HCT116 (cell line): ENCODE measurements around the gene MYH11.
A peak's percentile ranks its signal among the peaks of the same experiment; 100 is the strongest.

Experiments used
- EZH2 ChIP-seq: fragments of 200-600 bp; sonication (generic); IDR thresholded peaks from 2 replicates; pipeline ENCODE4 v1.6.1; 2017; ENCODE audit warnings: antibody characterized with exemption, mixed run types
- EZH2phosphoT487 ChIP-seq: fragments of 200-600 bp; IDR thresholded peaks from 2 replicates; pipeline ENCODE4 v1.6.1; 2018; ENCODE audit warnings: antibody characterized with exemption, borderline replicate concordance
- JUND ChIP-seq: IDR thresholded peaks from 2 replicates; pipeline ENCODE4 v1.6.1; 2012
- POLR2A ChIP-seq: IDR thresholded peaks from 2 replicates; pipeline ENCODE4 v1.7.0; 2011; ENCODE audit warnings: borderline replicate concordance; ENCODE audit not compliant: insufficient read depth, insufficient read length; ENCODE audit errors: extremely low read depth
- POLR2AphosphoS5 ChIP-seq: IDR thresholded peaks from 2 replicates; pipeline ENCODE4 v1.6.1; 2011; ENCODE audit warnings: mild to moderate bottlenecking, low read depth, low read length, moderate library complexity
- SIN3A ChIP-seq: IDR thresholded peaks from 2 replicates; pipeline ENCODE4 v1.6.1; 2012; ENCODE audit warnings: low read depth
- SP1 ChIP-seq: IDR thresholded peaks from 2 replicates; pipeline ENCODE4 v1.6.1; 2012; ENCODE audit warnings: low read depth
- TF ChIP-seq, protein P1 (sequence below), 3 experiments: fragments of 200-600 bp in 1 of 3; sonication (generic) in 1 of 3; IDR thresholded peaks in 2 of 3; conservative IDR thresholded peaks in 1 of 3; 2 replicates each; pipeline ENCODE4 v1.5.1; 2012 to 2017; ENCODE audit warnings: low read depth in 2 of 3, low read length in 2 of 3, antibody characterized with exemption in 1 of 3, borderline replicate concordance in 1 of 3, control low read depth in 1 of 3, mild to moderate bottlenecking in 1 of 3, mixed read lengths in 1 of 3, mixed run types in 1 of 3, moderate library complexity in 1 of 3; ENCODE audit not compliant: insufficient read depth in 1 of 3

DNA sequence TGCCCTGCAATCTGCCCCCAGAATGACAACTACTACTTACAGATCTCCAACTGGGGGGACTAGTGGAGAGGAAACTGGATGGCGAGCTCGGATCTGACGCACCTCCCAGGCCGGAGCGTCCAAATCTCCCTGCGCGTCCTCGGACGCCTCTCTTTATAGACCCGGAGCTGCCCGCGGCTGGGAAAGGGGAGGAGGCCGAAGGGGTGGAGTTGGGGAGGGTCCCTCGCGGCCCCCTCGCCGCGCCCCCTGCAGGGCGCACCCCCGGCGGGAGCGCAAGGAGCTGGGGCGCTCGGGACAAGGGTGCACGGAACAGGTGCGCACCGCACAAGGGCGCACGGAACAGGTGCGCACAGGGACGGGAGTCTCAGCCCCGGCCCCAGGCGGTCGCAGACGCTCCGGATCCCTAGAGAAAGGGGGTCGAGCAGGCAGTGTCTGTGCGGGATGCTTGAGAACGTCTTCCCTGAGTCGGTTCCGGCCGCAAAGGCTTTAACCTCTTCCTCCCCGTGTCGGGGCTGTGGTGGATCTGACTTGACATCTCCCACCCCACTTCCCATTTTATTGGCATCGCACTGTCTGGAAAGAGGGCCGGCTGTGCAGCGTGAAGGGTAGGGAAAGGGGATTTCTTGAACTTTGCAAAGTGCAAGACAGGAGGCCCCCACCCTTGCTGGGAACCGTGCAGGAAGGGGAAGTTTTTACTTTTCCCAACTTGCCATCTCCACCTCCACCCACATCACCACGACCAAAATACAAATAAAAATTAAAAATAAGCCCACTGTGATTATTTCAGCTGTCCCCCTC lies at the start of gene MYH11:
- TF ChIP-seq, protein P1, sequence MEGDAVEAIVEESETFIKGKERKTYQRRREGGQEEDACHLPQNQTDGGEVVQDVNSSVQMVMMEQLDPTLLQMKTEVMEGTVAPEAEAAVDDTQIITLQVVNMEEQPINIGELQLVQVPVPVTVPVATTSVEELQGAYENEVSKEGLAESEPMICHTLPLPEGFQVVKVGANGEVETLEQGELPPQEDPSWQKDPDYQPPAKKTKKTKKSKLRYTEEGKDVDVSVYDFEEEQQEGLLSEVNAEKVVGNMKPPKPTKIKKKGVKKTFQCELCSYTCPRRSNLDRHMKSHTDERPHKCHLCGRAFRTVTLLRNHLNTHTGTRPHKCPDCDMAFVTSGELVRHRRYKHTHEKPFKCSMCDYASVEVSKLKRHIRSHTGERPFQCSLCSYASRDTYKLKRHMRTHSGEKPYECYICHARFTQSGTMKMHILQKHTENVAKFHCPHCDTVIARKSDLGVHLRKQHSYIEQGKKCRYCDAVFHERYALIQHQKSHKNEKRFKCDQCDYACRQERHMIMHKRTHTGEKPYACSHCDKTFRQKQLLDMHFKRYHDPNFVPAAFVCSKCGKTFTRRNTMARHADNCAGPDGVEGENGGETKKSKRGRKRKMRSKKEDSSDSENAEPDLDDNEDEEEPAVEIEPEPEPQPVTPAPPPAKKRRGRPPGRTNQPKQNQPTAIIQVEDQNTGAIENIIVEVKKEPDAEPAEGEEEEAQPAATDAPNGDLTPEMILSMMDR (IDR thresholded peaks at IDR 0.05 in 2 of 3, conservative IDR thresholded peaks at IDR 0.05 in 1 of 3; ENCODE audit: borderline replicate concordance in 1 of 3, insufficient read depth in 1 of 3, low read depth in 2 of 3, low read length in 2 of 3) = 0 out of 6 replicates have a peak, but pooled peaks of 1 of the 3 experiments have one; percentile 2
- TF ChIP-seq EZH2phosphoT487 = no peak
- no peak for TF ChIP-seq SP1
- TF ChIP-seq SIN3A = no peak
- TF ChIP-seq POLR2AphosphoS5 = no peak
- TF ChIP-seq POLR2A = no peak
- no peak for TF ChIP-seq JUND
- no peak for TF ChIP-seq EZH2
